HFF-Myc (cell line): ENCODE measurements around the gene DRD4.

Source experiments
- DNase-seq: peaks from one replicate; pipeline ENCODE4 v3.0.0-alpha.2; 2011; ENCODE audit warnings: low read depth; ENCODE audit errors: extremely low read depth
- H3K4me3 ChIP-seq: replicated peaks from 2 replicates; pipeline ENCODE4 v1.5.1; 2011; ENCODE audit warnings: low read depth, mild to moderate bottlenecking, control low read depth, low read length
- CTCF ChIP-seq: IDR thresholded peaks from 2 replicates; pipeline ENCODE4 v1.5.1; 2012; ENCODE audit warnings: mild to moderate bottlenecking, low read depth, low read length, control low read depth; ENCODE audit errors: missing control alignments

The DRD4 gene

GRCh38 chr11:662689-663274 is 25.7 kb downstream of the DRD4 start:
- peak; percentile 20 for DNase-seq
- TF ChIP-seq CTCF: peak; percentile 75
- no peak overlapping the region for H3K4me3 ChIP-seq

- TF ChIP-seq CTCF: no peak
- DNase-seq: no peak
- no peak overlapping the region for H3K4me3 ChIP-seq
These were observed 28.1 kb downstream of the DRD4 start for GRCh38 chr11:665062-665703.

GRCh38 chr11:665704-666281 is 28.7 kb downstream of the DRD4 start:
- no peak overlapping the region for H3K4me3 ChIP-seq
- no peak for DNase-seq
- TF ChIP-seq CTCF: no peak

- no peak for DNase-seq
- TF ChIP-seq CTCF: no peak
- H3K4me3 ChIP-seq: no peak overlapping the region
These were observed 36.8 kb downstream of the DRD4 start for GRCh38 chr11:673866-674265.

GRCh38 chr11:674406-674805 is 37.3 kb downstream of the DRD4 start:
- no peak overlapping the region for H3K4me3 ChIP-seq
- no peak for TF ChIP-seq CTCF
- DNase-seq: no peak

- TF ChIP-seq CTCF: no peak
- no peak overlapping the region for H3K4me3 ChIP-seq
- DNase-seq: no peak
These were observed 41.2 kb downstream of the DRD4 start for GRCh38 chr11:678297-678696.
